Ascending aorta (tissue), 2 donors: ENCODE data around the gene CTDSPL. TPM values are rescaled to one million over a fixed set of nuclear protein-coding genes. Genes with fewer than 3 reads are reported as not detected.

Source experiments
- DNase-seq, 2 donors: peaks; one replicate each; pipeline ENCODE4 v3.0.0-alpha.2; 2019; ENCODE audit warnings: low spot score in 2 of 2
- H3K27ac ChIP-seq, 2 donors: fragments of 200-600 bp; sonication (generic); one replicate each; pipeline ENCODE4 v1.5.1; 2016 to 2017; ENCODE audit warnings: mild to moderate bottlenecking in 1 of 2
- H3K27me3 ChIP-seq: fragments of 200-600 bp; sonication (generic); one replicate; pipeline ENCODE4 v1.5.1; 2017
- H3K36me3 ChIP-seq, 2 donors: fragments of 200-600 bp; sonication (generic); one replicate each; pipeline ENCODE4 v1.5.1; 2016
- H3K4me1 ChIP-seq, 2 donors: fragments of 200-600 bp; sonication (generic); one replicate each; pipeline ENCODE4 v1.5.1; 2016 to 2017; ENCODE audit warnings: mild to moderate bottlenecking in 1 of 2
- H3K4me3 ChIP-seq, 2 donors: fragments of 200-600 bp; sonication (generic); one replicate each; pipeline ENCODE4 v1.5.1; 2016 to 2017; ENCODE audit warnings: mild to moderate bottlenecking in 1 of 2
- H3K9me3 ChIP-seq, 2 donors: fragments of 200-600 bp; sonication (generic); one replicate each; pipeline ENCODE4 v1.5.1; 2016
- CTCF ChIP-seq, 3 experiments: fragments of 200-600 bp in 2 of 3; fragments of 450-650 bp in 1 of 3; sonication (generic) in 2 of 3; IDR thresholded peaks; one replicate each; pipeline ENCODE4 v1.5.1; 2016 to 2019; ENCODE audit warnings: antibody characterized with exemption in 3 of 3, mild to moderate bottlenecking in 1 of 3, moderate library complexity in 1 of 3
- intact Hi-C: fragments of 100-400 bp; cut with DNase I; formaldehyde crosslinking; loops from one replicate; pipeline ENCODE4 v1.15.1; 2023
- total RNA-seq: library from RNA; depleted of rRNA; stranded (reverse); fragments of >200 nt; gene quantifications from one replicate; pipeline ENCODE4 v1.1.0, GENCODE V29; 2016

The CTDSPL gene
- total RNA-seq, 1 donor from 2014 or later = 80.9 TPM

- no peaks in the 10 kb centered on the region for H3K27me3 ChIP-seq
- H3K4me1 ChIP-seq = peaks cover 3 to 14% of the 10 kb centered on the region in 2 donors
- no peak for DNase-seq
- peak overlapping the region in 1 of 2 donors; percentile 15 for H3K27ac ChIP-seq
- H3K4me3 ChIP-seq = no peak overlapping the region
- H3K9me3 ChIP-seq = no peaks in the 10 kb centered on the region
- intact Hi-C loops = no loop called here
- TF ChIP-seq CTCF (IDR thresholded peaks at IDR 0.05) = no peak
- H3K36me3 ChIP-seq = peaks cover 14 to 33% of the 10 kb centered on the region in 2 donors
Observed at GRCh38 chr3:37819591-37819990, 42.1 kb upstream of the CTDSPL start.

GRCh38 chr3:37820286-37820685, 41.4 kb upstream of the CTDSPL start:
- no peak for DNase-seq
- H3K4me1 ChIP-seq = peaks cover 3 to 14% of the 10 kb centered on the region in 2 donors
- H3K9me3 ChIP-seq = no peaks in the 10 kb centered on the region
- H3K36me3 ChIP-seq = peaks cover 14 to 33% of the 10 kb centered on the region in 2 donors
- no peak for TF ChIP-seq CTCF (IDR thresholded peaks at IDR 0.05)
- H3K4me3 ChIP-seq = no peak overlapping the region
- H3K27me3 ChIP-seq = no peaks in the 10 kb centered on the region
- intact Hi-C loops = no loop called here
- H3K27ac ChIP-seq = no peak overlapping the region

DNA sequence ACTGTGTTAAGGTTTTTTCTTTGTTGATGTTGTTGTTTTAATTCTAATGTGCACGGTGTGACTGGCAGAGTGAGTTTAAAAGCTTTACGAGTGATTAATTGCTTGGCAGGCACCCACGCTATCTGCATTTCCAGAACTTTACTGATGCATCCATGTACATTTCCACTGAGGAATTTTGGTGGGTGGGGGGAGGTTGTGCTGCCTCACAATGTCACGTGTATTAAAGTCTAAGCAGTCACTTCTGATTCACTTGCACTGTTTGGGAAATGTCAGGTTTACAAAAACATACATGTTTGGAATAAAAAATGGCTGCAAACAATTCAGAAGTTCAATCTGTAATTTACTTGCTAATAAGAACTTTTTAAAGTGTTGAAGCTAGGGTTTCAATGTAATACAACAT, 38.5 kb upstream of the CTDSPL start:
- Histone ChIP-seq H3K36me3 (peaks cover 14 to 22% of the 10 kb centered on the region in 2 donors), H3K9me3 (no peaks in the 10 kb centered on the region), H3K4me1 (peaks cover 3 to 14% of the 10 kb centered on the region in 2 donors), H3K27ac (peak overlapping the region; percentile 5 to 64), H3K27me3 (no peaks in the 10 kb centered on the region), H3K4me3 (no peak overlapping the region)
- intact Hi-C loops = no loop called here
- TF ChIP-seq CTCF (IDR thresholded peaks at IDR 0.05) = no peak
- DNase-seq = no peak

DNA sequence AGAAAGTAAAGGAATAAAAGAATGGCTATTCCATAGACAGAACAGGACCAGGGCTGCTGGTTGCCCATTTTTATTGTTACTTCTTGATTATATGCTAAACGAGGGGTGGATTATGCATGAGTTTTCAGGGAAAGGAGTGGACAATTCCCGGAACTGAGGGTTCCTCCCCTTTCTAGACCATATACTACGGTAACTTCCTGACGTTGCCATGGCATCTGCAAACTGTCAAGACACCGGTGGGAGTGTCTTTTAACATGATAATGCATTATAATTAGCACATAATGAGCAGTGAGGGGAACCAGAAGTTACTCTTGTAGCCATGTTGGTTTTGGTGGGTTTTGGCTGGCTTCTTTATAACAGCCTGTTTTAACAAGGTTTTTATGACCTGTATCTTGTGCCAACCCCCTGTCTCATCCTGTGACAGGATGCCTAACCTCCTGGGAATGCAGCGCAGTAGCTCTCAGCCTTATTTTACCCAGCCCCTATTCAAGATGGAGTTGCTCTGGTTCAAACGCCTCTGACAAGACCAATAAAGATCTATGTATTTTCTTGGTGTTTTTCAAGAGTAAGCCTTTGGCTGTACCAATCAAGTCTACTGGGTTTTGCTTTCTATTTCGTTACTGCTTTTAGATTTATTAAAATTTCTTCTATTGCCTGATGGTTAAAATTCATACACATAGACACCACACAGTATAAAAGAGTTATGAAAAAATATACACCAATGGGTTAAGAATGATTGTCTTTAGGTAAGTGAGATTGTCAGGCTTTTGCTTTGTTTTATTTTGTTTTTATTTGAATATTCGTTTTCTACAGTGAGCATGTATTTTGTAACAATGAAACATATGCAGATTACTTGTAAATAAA, 37.4 kb upstream of the CTDSPL start:
- Histone ChIP-seq H3K4me3 (no peak overlapping the region), H3K27ac (peak overlapping the region; percentile 5 to 64), H3K36me3 (peaks cover 11 to 15% of the 10 kb centered on the region in 2 donors), H3K9me3 (no peaks in the 10 kb centered on the region), H3K4me1 (peaks cover 3 to 14% of the 10 kb centered on the region in 2 donors), H3K27me3 (no peaks in the 10 kb centered on the region)
- DNase-seq = no peak
- intact Hi-C loops = no loop called here
- TF ChIP-seq CTCF (IDR thresholded peaks at IDR 0.05) = no peak

DNA sequence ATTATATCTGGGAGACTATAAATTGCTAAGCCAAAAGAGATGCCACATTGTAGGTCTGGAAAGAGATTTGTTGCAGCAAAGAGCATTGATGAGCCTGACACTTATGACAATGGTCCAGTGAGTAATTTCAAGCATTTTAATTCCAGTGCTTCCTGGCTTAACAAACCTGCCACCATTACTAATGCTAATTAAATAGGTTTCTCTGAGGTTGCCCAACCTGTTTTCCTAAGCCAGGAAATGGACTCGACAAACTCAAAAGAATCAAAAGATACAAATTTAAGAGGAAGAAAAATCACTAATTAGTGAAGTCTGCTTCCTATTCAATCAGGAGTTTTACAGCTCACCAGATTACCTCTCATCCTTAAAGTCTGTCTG, 36.7 kb upstream of the CTDSPL start:
- Histone ChIP-seq H3K4me3 (no peak overlapping the region), H3K9me3 (no peaks in the 10 kb centered on the region), H3K27ac (no peak overlapping the region), H3K4me1 (peaks cover 3 to 14% of the 10 kb centered on the region in 2 donors), H3K36me3 (peaks cover 7 to 9% of the 10 kb centered on the region in 2 donors), H3K27me3 (no peaks in the 10 kb centered on the region)
- intact Hi-C loops = no loop called here
- no peak for TF ChIP-seq CTCF (IDR thresholded peaks at IDR 0.05)
- no peak for DNase-seq
